HCT116 (cell line): ENCODE results near the gene ZNF552.

Experiments used
- CEBPB ChIP-seq: IDR thresholded peaks from 2 replicates; pipeline ENCODE4 v1.6.1; 2012; ENCODE audit warnings: low read depth
- EZH2 ChIP-seq: fragments of 200-600 bp; sonication (generic); IDR thresholded peaks from 2 replicates; pipeline ENCODE4 v1.6.1; 2017; ENCODE audit warnings: antibody characterized with exemption, mixed run types
- EZH2phosphoT487 ChIP-seq: fragments of 200-600 bp; IDR thresholded peaks from 2 replicates; pipeline ENCODE4 v1.6.1; 2018; ENCODE audit warnings: antibody characterized with exemption, borderline replicate concordance
- JUND ChIP-seq: IDR thresholded peaks from 2 replicates; pipeline ENCODE4 v1.6.1; 2012
- POLR2A ChIP-seq: IDR thresholded peaks from 2 replicates; pipeline ENCODE4 v1.7.0; 2011; ENCODE audit warnings: borderline replicate concordance; ENCODE audit not compliant: insufficient read depth, insufficient read length; ENCODE audit errors: extremely low read depth
- POLR2AphosphoS5 ChIP-seq: IDR thresholded peaks from 2 replicates; pipeline ENCODE4 v1.6.1; 2011; ENCODE audit warnings: mild to moderate bottlenecking, low read depth, low read length, moderate library complexity
- SP1 ChIP-seq: IDR thresholded peaks from 2 replicates; pipeline ENCODE4 v1.6.1; 2012; ENCODE audit warnings: low read depth
- SRF ChIP-seq: IDR thresholded peaks from 2 replicates; pipeline ENCODE4 v1.6.1; 2012; ENCODE audit warnings: low read depth
- YY1 ChIP-seq: IDR thresholded peaks from 2 replicates; pipeline ENCODE4 v1.6.1; 2011; ENCODE audit warnings: low read length, low read depth, moderate library complexity, mild to moderate bottlenecking; ENCODE audit not compliant: insufficient replicate concordance; ENCODE audit errors: extremely low read depth
- ZNF274 ChIP-seq: fragments of 200-500 bp; sonication (Bioruptor generic); IDR thresholded peaks from 2 replicates; pipeline ENCODE4 v1.6.1; 2014; ENCODE audit warnings: mild to moderate bottlenecking, low read depth, low read length, inconsistent platforms
- TF ChIP-seq, protein P1 (sequence below), 3 experiments: fragments of 200-600 bp in 1 of 3; sonication (generic) in 1 of 3; IDR thresholded peaks in 2 of 3; conservative IDR thresholded peaks in 1 of 3; 2 replicates each; pipeline ENCODE4 v1.5.1; 2012 to 2017; ENCODE audit warnings: low read depth in 2 of 3, low read length in 2 of 3, antibody characterized with exemption in 1 of 3, borderline replicate concordance in 1 of 3, control low read depth in 1 of 3, mild to moderate bottlenecking in 1 of 3, mixed read lengths in 1 of 3, mixed run types in 1 of 3, moderate library complexity in 1 of 3; ENCODE audit not compliant: insufficient read depth in 1 of 3
- TF ChIP-seq, protein P2 (sequence below): IDR thresholded peaks from 2 replicates; pipeline ENCODE4 v1.6.1; 2012; ENCODE audit warnings: low read depth
- TF ChIP-seq, protein P3 (sequence below): IDR thresholded peaks from 2 replicates; pipeline ENCODE4 v1.6.1; 2011; ENCODE audit warnings: mild to moderate bottlenecking, low read length, moderate library complexity; ENCODE audit not compliant: insufficient replicate concordance; ENCODE audit errors: extremely low read depth
- TF ChIP-seq, protein P4 (sequence below): IDR thresholded peaks from 2 replicates; pipeline ENCODE4 v1.6.1; 2012

DNA sequence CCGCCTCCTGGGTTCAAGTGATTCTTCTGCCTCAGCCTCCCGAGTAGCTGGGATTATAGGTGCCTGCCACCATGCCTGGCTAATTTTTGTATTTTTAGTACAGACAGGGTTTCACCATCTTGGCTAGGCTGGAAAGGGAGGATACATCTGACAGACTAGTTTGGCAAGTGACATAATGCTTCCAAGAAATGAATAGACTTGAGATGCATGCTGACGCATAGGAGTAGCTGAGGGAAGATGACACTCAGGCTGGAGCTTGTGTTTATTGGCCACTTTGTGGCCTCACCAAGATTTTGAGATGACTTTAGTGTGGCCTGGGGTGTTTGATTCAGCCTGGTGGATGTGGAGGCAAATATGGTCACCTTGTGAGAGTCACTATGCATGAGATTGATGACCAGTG, 41.2 kb downstream of the ZNF552 start:
- TF ChIP-seq, protein P1, sequence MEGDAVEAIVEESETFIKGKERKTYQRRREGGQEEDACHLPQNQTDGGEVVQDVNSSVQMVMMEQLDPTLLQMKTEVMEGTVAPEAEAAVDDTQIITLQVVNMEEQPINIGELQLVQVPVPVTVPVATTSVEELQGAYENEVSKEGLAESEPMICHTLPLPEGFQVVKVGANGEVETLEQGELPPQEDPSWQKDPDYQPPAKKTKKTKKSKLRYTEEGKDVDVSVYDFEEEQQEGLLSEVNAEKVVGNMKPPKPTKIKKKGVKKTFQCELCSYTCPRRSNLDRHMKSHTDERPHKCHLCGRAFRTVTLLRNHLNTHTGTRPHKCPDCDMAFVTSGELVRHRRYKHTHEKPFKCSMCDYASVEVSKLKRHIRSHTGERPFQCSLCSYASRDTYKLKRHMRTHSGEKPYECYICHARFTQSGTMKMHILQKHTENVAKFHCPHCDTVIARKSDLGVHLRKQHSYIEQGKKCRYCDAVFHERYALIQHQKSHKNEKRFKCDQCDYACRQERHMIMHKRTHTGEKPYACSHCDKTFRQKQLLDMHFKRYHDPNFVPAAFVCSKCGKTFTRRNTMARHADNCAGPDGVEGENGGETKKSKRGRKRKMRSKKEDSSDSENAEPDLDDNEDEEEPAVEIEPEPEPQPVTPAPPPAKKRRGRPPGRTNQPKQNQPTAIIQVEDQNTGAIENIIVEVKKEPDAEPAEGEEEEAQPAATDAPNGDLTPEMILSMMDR (IDR thresholded peaks at IDR 0.05 in 2 of 3, conservative IDR thresholded peaks at IDR 0.05 in 1 of 3; ENCODE audit: borderline replicate concordance in 1 of 3, insufficient read depth in 1 of 3, low read depth in 2 of 3, low read length in 2 of 3), result no peak
- TF ChIP-seq POLR2AphosphoS5, result no peak
- no peak for TF ChIP-seq EZH2
- TF ChIP-seq, protein P2, sequence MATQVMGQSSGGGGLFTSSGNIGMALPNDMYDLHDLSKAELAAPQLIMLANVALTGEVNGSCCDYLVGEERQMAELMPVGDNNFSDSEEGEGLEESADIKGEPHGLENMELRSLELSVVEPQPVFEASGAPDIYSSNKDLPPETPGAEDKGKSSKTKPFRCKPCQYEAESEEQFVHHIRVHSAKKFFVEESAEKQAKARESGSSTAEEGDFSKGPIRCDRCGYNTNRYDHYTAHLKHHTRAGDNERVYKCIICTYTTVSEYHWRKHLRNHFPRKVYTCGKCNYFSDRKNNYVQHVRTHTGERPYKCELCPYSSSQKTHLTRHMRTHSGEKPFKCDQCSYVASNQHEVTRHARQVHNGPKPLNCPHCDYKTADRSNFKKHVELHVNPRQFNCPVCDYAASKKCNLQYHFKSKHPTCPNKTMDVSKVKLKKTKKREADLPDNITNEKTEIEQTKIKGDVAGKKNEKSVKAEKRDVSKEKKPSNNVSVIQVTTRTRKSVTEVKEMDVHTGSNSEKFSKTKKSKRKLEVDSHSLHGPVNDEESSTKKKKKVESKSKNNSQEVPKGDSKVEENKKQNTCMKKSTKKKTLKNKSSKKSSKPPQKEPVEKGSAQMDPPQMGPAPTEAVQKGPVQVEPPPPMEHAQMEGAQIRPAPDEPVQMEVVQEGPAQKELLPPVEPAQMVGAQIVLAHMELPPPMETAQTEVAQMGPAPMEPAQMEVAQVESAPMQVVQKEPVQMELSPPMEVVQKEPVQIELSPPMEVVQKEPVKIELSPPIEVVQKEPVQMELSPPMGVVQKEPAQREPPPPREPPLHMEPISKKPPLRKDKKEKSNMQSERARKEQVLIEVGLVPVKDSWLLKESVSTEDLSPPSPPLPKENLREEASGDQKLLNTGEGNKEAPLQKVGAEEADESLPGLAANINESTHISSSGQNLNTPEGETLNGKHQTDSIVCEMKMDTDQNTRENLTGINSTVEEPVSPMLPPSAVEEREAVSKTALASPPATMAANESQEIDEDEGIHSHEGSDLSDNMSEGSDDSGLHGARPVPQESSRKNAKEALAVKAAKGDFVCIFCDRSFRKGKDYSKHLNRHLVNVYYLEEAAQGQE, result no peak
- no peak for TF ChIP-seq POLR2A
- no peak for TF ChIP-seq CEBPB
- TF ChIP-seq, protein P3, sequence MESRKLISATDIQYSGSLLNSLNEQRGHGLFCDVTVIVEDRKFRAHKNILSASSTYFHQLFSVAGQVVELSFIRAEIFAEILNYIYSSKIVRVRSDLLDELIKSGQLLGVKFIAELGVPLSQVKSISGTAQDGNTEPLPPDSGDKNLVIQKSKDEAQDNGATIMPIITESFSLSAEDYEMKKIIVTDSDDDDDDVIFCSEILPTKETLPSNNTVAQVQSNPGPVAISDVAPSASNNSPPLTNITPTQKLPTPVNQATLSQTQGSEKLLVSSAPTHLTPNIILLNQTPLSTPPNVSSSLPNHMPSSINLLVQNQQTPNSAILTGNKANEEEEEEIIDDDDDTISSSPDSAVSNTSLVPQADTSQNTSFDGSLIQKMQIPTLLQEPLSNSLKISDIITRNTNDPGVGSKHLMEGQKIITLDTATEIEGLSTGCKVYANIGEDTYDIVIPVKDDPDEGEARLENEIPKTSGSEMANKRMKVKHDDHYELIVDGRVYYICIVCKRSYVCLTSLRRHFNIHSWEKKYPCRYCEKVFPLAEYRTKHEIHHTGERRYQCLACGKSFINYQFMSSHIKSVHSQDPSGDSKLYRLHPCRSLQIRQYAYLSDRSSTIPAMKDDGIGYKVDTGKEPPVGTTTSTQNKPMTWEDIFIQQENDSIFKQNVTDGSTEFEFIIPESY, result no peak
- TF ChIP-seq, protein P4, sequence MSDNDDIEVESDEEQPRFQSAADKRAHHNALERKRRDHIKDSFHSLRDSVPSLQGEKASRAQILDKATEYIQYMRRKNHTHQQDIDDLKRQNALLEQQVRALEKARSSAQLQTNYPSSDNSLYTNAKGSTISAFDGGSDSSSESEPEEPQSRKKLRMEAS, result no peak
- TF ChIP-seq ZNF274, result no peak
- TF ChIP-seq EZH2phosphoT487, result no peak
- TF ChIP-seq JUND, result no peak
- no peak for TF ChIP-seq SRF
- no peak for TF ChIP-seq YY1
- TF ChIP-seq SP1, result no peak
